ENCODE data around the gene SCAI. TPM values are rescaled to one million over a fixed set of nuclear protein-coding genes. Genes with fewer than 3 reads are reported as not detected.
"Not testable (repeated sequence)": the region's sequence is repeated elsewhere in the genome, so short reads cannot be mapped to it uniquely, and the experiment has no call there.

Gene SCAI
- total and polyA plus RNA-seq, 3 donors from 2014 or later, result 4.7 to 14.5 (median 12.8) TPM

- no peak overlapping the region for H3K27ac ChIP-seq
- no peak overlapping the region for H3K4me3 ChIP-seq
- H3K36me3 ChIP-seq (ENCODE audit: low read depth, missing control alignments), result no peaks in the 10 kb centered on the region
- no peak for TF ChIP-seq POLR2A (IDR thresholded peaks at IDR 0.05)
- no peak for TF ChIP-seq CTCF (IDR thresholded peaks at IDR 0.05)
- intact Hi-C loops (cut with DNase I; ENCODE audit: low total_unique reads), result no loop called here
- no peaks in the 10 kb centered on the region for H3K27me3 ChIP-seq
- no peaks in the 10 kb centered on the region for H3K4me1 ChIP-seq
- no peak for DNase-seq
- 88 to 95% methylated on average over 6 of the region's 6 CpGs for WGBS, 2 donors
- no peaks in the 10 kb centered on the region for H3K9me3 ChIP-seq
These were observed 169.5 kb downstream of the SCAI start for GRCh38 chr9:124973807-124974206.

GRCh38 chr9:124972241-124972770 lies 171.0 kb downstream of the SCAI start:
- WGBS, 2 donors, result 91 to 97% methylated on average over 2 of the region's 2 CpGs
- Histone ChIP-seq H3K36me3 (ENCODE audit: low read depth, missing control alignments) (no peaks in the 10 kb centered on the region), H3K4me3 (no peak overlapping the region), H3K27ac (no peak overlapping the region), H3K9me3 (no peaks in the 10 kb centered on the region), H3K27me3 (no peaks in the 10 kb centered on the region), H3K4me1 (no peaks in the 10 kb centered on the region)
- intact Hi-C loops (cut with DNase I; ENCODE audit: low total_unique reads), result no loop called here
- TF ChIP-seq CTCF (IDR thresholded peaks at IDR 0.05) (no peak), POLR2A (IDR thresholded peaks at IDR 0.05) (no peak)
- DNase-seq, result no peak

GRCh38 chr9:124969401-124969800 lies 173.9 kb downstream of the SCAI start:
- no peaks in the 10 kb centered on the region for H3K36me3 ChIP-seq (ENCODE audit: low read depth, missing control alignments)
- WGBS, 2 donors, result 84 to 85% methylated on average over 2 of the region's 2 CpGs
- no peaks in the 10 kb centered on the region for H3K4me1 ChIP-seq
- no peak overlapping the region for H3K27ac ChIP-seq
- no peaks in the 10 kb centered on the region for H3K27me3 ChIP-seq
- TF ChIP-seq POLR2A (IDR thresholded peaks at IDR 0.05) (no peak), CTCF (IDR thresholded peaks at IDR 0.05) (no peak)
- H3K9me3 ChIP-seq, result no peaks in the 10 kb centered on the region
- no peak overlapping the region for H3K4me3 ChIP-seq
- DNase-seq, result no peak
- intact Hi-C loops (cut with DNase I; ENCODE audit: low total_unique reads), result no loop called here

- H3K36me3 ChIP-seq (ENCODE audit: low read depth, missing control alignments), result no peaks in the 10 kb centered on the region
- H3K27me3 ChIP-seq, result no peaks in the 10 kb centered on the region
- intact Hi-C loops (cut with DNase I; ENCODE audit: low total_unique reads), result no loop called here
These were observed 175.1 kb downstream of the SCAI start for GRCh38 chr9:124968238-124968637.

GRCh38 chr9:124965775-124966568 lies 177.4 kb downstream of the SCAI start:
- H3K36me3 ChIP-seq (ENCODE audit: low read depth, missing control alignments); H3K4me3 ChIP-seq; H3K27me3 ChIP-seq; intact Hi-C loops (cut with DNase I; ENCODE audit: low total_unique reads); H3K4me1 ChIP-seq; H3K27ac ChIP-seq; DNase-seq; H3K9me3 ChIP-seq: not testable (repeated sequence)
- WGBS, 2 donors, result 87 to 94% methylated on average over 5 of the region's 5 CpGs

More at GRCh38 chr9:124968238-124968637, 175.1 kb downstream of the SCAI start:
- H3K9me3 ChIP-seq, result no peaks in the 10 kb centered on the region
- H3K4me1 ChIP-seq, result no peaks in the 10 kb centered on the region
- no peak overlapping the region for H3K4me3 ChIP-seq
- 94 to 96% methylated on average over 9 of the region's 9 CpGs for WGBS, 2 donors
- no peak for TF ChIP-seq POLR2A (IDR thresholded peaks at IDR 0.05)
- no peak for TF ChIP-seq CTCF (IDR thresholded peaks at IDR 0.05)
- no peak overlapping the region for H3K27ac ChIP-seq
- no peak for DNase-seq
